Right lung (tissue), 5 donors: ENCODE measurements around the gene SERPING1. TPM values are rescaled to one million over a fixed set of nuclear protein-coding genes. Genes with fewer than 3 reads are reported as not detected.
"Not testable (repeated sequence)": the region's sequence is repeated elsewhere in the genome, so short reads cannot be mapped to it uniquely, and the experiment has no call there.

Experiments
- DNase-seq, 2 donors: peaks; one replicate each; pipeline ENCODE4 v3.0.0-alpha.2; 2013
- polyA plus RNA-seq, 5 donors: library from polyadenylated mRNA; unstranded; fragments of 120-200 nt; gene quantifications; one replicate each; pipeline versions ENCODE4 v1.2.1 to v1.2.3, GENCODE V29; 2013; ENCODE audit warnings: inconsistent platforms in 1 of 5, low replicate concordance in 1 of 5; ENCODE audit not compliant: insufficient read length in 5 of 5, insufficient read depth in 1 of 5

Gene SERPING1
- polyA plus RNA-seq, 5 donors: 172 to 210 (median 183) TPM

- DNase-seq: no peak
These were observed 52.6 kb downstream of the SERPING1 start, which contains the start of gene YPEL4 for GRCh38 chr11:57649826-57650738. Gene YPEL4, minus strand, starts transcription at chr11:57649912. Its CDS starts 2,805 bp downstream, at chr11:57647107.

GRCh38 chr11:57650739-57651090 is 53.2 kb downstream of the SERPING1 start:
- no peak for DNase-seq

- DNase-seq: no peak
These were observed 53.9 kb downstream of the SERPING1 start for GRCh38 chr11:57651408-57651807.

- not testable (repeated sequence) for DNase-seq
These were observed 54.7 kb downstream of the SERPING1 start for GRCh38 chr11:57652230-57652629.

GRCh38 chr11:57652662-57653061 is 55.2 kb downstream of the SERPING1 start:
- DNase-seq: no peak

GRCh38 chr11:57653163-57653562 is 55.7 kb downstream of the SERPING1 start:
- no peak for DNase-seq

GRCh38 chr11:57656885-57657193 is 59.4 kb downstream of the SERPING1 start:
- DNase-seq: no peak

GRCh38 chr11:57657194-57658022 is 59.9 kb downstream of the SERPING1 start, which contains the start of gene CLP1:
Gene CLP1, plus strand, starts transcription at chr11:57657762. Its CDS starts 1,715 bp downstream, at chr11:57659477.
- peak; percentile 99 for DNase-seq

- DNase-seq: no peak
These were observed 60.5 kb downstream of the SERPING1 start for GRCh38 chr11:57658023-57658361.

- no peak for DNase-seq
These were observed 62.2 kb downstream of the SERPING1 start for GRCh38 chr11:57659669-57660068.

- DNase-seq: no peak
These were observed 65.4 kb downstream of the SERPING1 start for GRCh38 chr11:57662893-57663292.

GRCh38 chr11:57663975-57664374 is 66.5 kb downstream of the SERPING1 start:
- DNase-seq: no peak

Other genes starting within 250 kb of the SERPING1 start
- 1 to 10 TPM in 2 of 5 donors, under 1 TPM in 3; 0.48 to 1.5 (median 0.77) TPM for gene PRG3, start 216.5 kb upstream of the SERPING1 start, polyA plus RNA-seq
- gene PRG2, start 207.0 kb upstream of the SERPING1 start, polyA plus RNA-seq: 1 to 10 TPM; 1.2 to 1.8 (median 1.3) TPM
- 10 to 100 TPM; 36.9 to 47.7 (median 39.3) TPM for gene SLC43A3, start 170.6 kb upstream of the SERPING1 start, polyA plus RNA-seq
- 1 to 10 TPM; 1.3 to 4.5 (median 1.6) TPM for gene RTN4RL2, start 137.2 kb upstream of the SERPING1 start, polyA plus RNA-seq
- gene SLC43A1, start 82.0 kb upstream of the SERPING1 start, polyA plus RNA-seq: 10 to 100 TPM; 11.6 to 18.5 (median 16.7) TPM
- gene TIMM10, start 66.9 kb upstream of the SERPING1 start, polyA plus RNA-seq: 10 to 100 TPM; 33.3 to 42.0 (median 39.0) TPM
- 1 to 10 TPM in 1 of 5 donors, under 1 TPM in 4; 0.48 to 9.2 (median 0.59) TPM for gene SMTNL1, start 60.1 kb upstream of the SERPING1 start, polyA plus RNA-seq
- gene UBE2L6, start 30.0 kb upstream of the SERPING1 start, polyA plus RNA-seq: 10 to 100 TPM; 59.0 to 78.7 (median 60.9) TPM
- 1 to 10 TPM; 4.2 to 8.0 (median 6.5) TPM for gene YPEL4, start 52.2 kb downstream of the SERPING1 start, polyA plus RNA-seq
- 10 to 100 TPM; 12.1 to 16.0 (median 12.8) TPM for gene CLP1, start 60.1 kb downstream of the SERPING1 start, polyA plus RNA-seq
- gene ZDHHC5, start 70.4 kb downstream of the SERPING1 start, polyA plus RNA-seq: 10 to 100 TPM; 38.9 to 44.5 (median 39.2) TPM
- 10 to 100 TPM; 14.3 to 22.5 (median 17.5) TPM for gene MED19, start 114.5 kb downstream of the SERPING1 start, polyA plus RNA-seq
- gene TMX2, start 114.9 kb downstream of the SERPING1 start, polyA plus RNA-seq: 10 to 100 TPM; 94.4 to 98.6 (median 98.4) TPM
- gene SELENOH, start 143.8 kb downstream of the SERPING1 start, polyA plus RNA-seq: 100 to 1,000 TPM in 4 of 5 donors, 10 to 100 TPM in 1; 94.9 to 160 (median 119) TPM
- gene BTBD18, start 154.1 kb downstream of the SERPING1 start, polyA plus RNA-seq: under 1 TPM; 0.24 to 0.48 (median 0.30) TPM
- gene CTNND1, start 164.1 kb downstream of the SERPING1 start, polyA plus RNA-seq: 100 to 1,000 TPM; 207 to 286 (median 258) TPM